ENCODE results near the gene CPLX4. TPM values are rescaled to one million over a fixed set of nuclear protein-coding genes. Genes with fewer than 3 reads are reported as not detected.

The CPLX4 gene
- total RNA-seq, 1 donor from 2014 or later = not detected

DNA sequence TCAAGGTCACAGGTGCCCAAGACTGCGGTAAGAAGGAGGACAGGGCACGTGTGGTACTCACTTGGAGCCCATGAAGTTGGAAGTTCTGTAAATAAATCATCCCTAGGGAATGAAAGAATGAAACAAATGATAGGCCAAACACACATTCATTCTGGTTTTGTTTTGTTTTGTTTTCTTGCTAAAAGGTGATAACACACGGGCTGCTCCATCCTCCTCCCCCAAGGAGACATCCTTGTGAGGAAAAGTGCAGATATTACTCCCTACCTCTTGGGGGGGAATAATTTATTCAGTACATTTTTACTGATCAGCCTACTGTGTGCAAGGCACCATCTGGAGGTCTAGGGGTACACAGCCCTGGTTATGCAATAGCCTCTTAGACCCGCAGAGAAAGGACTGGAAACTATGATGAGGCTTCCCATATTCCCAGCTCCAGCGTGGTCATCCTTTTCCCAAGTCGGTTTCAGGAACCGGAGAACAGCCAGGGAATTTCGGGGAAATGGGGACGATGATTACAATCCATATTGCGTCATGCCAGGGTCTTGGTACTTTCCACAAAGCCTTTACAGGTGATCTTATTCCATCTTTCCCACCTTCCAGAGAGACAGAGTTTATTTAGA is 51.5 kb downstream of the CPLX4 start:
- H3K36me3 ChIP-seq (ENCODE audit: control insufficient read depth, insufficient read depth, low read length) = no peaks in the 10 kb centered on the region
- no peak for FAIRE-seq
- no peak overlapping the region for H3K4me3 ChIP-seq (ENCODE audit: low read depth, low read length)
- TF ChIP-seq, protein P1, sequence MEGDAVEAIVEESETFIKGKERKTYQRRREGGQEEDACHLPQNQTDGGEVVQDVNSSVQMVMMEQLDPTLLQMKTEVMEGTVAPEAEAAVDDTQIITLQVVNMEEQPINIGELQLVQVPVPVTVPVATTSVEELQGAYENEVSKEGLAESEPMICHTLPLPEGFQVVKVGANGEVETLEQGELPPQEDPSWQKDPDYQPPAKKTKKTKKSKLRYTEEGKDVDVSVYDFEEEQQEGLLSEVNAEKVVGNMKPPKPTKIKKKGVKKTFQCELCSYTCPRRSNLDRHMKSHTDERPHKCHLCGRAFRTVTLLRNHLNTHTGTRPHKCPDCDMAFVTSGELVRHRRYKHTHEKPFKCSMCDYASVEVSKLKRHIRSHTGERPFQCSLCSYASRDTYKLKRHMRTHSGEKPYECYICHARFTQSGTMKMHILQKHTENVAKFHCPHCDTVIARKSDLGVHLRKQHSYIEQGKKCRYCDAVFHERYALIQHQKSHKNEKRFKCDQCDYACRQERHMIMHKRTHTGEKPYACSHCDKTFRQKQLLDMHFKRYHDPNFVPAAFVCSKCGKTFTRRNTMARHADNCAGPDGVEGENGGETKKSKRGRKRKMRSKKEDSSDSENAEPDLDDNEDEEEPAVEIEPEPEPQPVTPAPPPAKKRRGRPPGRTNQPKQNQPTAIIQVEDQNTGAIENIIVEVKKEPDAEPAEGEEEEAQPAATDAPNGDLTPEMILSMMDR (IDR thresholded peaks at IDR 0.05; ENCODE audit: insufficient read depth, low read length, severe bottlenecking) = no peak
- H3K27me3 ChIP-seq (ENCODE audit: control insufficient read depth, insufficient read depth, low read length) = peaks cover 68% of the 10 kb centered on the region
- no peak for DNase-seq (ENCODE audit: low read depth)

DNA sequence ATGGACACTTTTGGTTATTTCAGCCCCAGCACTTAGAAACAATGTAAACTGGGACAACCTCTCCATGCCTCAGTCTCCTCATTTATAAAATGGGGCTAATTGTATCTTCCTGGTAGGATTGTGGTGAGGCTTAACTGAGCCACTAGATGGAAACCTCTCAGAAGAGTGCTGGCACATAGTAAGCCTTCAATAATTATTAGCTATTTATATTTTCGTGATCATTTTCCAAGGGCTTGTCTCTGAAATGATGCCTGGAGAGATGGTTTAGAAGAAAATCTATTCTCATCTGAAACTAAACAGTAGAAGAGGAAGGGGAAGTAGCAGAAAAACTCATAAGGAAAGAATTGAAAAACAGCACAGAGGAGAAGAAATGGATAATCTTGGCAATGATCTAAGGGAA is 52.0 kb downstream of the CPLX4 start:
- Histone ChIP-seq H3K4me3 (ENCODE audit: low read depth, low read length) (no peak overlapping the region), H3K36me3 (ENCODE audit: control insufficient read depth, insufficient read depth, low read length) (no peaks in the 10 kb centered on the region), H3K27me3 (ENCODE audit: control insufficient read depth, insufficient read depth, low read length) (peaks cover 64% of the 10 kb centered on the region)
- DNase-seq (ENCODE audit: low read depth) (no peak), FAIRE-seq (no peak)
- TF ChIP-seq, protein P1 (IDR thresholded peaks at IDR 0.05; ENCODE audit: insufficient read depth, low read length, severe bottlenecking) = no peak

DNA sequence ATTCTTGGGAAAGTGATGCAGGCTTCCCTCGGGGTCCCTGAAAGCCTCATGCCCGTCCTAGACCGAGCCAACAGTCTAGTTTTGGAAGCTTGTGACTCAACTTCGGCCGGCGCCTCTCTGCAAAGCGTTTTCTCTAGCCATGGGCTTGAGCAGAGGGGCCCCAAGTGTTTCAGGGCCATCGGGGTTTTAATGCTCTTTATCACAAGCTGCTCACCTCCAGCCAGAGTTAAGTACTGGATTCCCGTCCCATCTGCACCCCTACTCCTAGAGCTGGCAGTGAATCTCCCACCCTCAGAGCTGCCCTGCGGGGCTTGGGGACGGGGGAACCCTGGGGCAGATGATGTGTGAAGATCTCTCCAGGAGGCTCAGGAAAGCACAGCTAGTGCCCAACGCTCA is 52.5 kb downstream of the CPLX4 start:
- FAIRE-seq (no peak), DNase-seq (ENCODE audit: low read depth) (no peak)
- Histone ChIP-seq H3K27me3 (ENCODE audit: control insufficient read depth, insufficient read depth, low read length) (peaks cover 60% of the 10 kb centered on the region), H3K4me3 (ENCODE audit: low read depth, low read length) (no peak overlapping the region), H3K36me3 (ENCODE audit: control insufficient read depth, insufficient read depth, low read length) (no peaks in the 10 kb centered on the region)
- TF ChIP-seq, protein P1 (IDR thresholded peaks at IDR 0.05; ENCODE audit: insufficient read depth, low read length, severe bottlenecking) = no peak

- DNase-seq (ENCODE audit: low read depth) = no peak
- Histone ChIP-seq H3K36me3 (ENCODE audit: control insufficient read depth, insufficient read depth, low read length) (no peaks in the 10 kb centered on the region), H3K4me3 (ENCODE audit: low read depth, low read length) (no peak overlapping the region), H3K27me3 (ENCODE audit: control insufficient read depth, insufficient read depth, low read length) (peaks cover 55% of the 10 kb centered on the region)
- no peak for FAIRE-seq
- TF ChIP-seq, protein P1 (IDR thresholded peaks at IDR 0.05; ENCODE audit: insufficient read depth, low read length, severe bottlenecking) = no peak
Measured at GRCh38 chr18:59265246-59265973, 53.0 kb downstream of the CPLX4 start.

GRCh38 chr18:59264651-59265245 is 53.7 kb downstream of the CPLX4 start:
- no peaks in the 10 kb centered on the region for H3K36me3 ChIP-seq (ENCODE audit: control insufficient read depth, insufficient read depth, low read length)
- H3K27me3 ChIP-seq (ENCODE audit: control insufficient read depth, insufficient read depth, low read length) = peaks cover 51% of the 10 kb centered on the region
- no peak overlapping the region for H3K4me3 ChIP-seq (ENCODE audit: low read depth, low read length)
- FAIRE-seq = no peak
- TF ChIP-seq, protein P1 (IDR thresholded peaks at IDR 0.05; ENCODE audit: insufficient read depth, low read length, severe bottlenecking) = no peak
- DNase-seq (ENCODE audit: low read depth) = no peak
